A549 (cell line): ENCODE results near the gene CORO2B.

Experiments used
- CBX2 ChIP-seq: fragments of 200-600 bp; sonication (generic); IDR thresholded peaks from 2 replicates; pipeline ENCODE4 v1.6.1; 2016; ENCODE audit warnings: low read depth, mild to moderate bottlenecking, borderline replicate concordance
- KDM1A ChIP-seq: fragments of 200-600 bp; sonication (generic); IDR thresholded peaks from 2 replicates; pipeline ENCODE4 v1.6.1; 2016; ENCODE audit warnings: low read depth, mild to moderate bottlenecking
- KDM5A ChIP-seq: fragments of 200-600 bp; sonication (generic); IDR thresholded peaks from 2 replicates; pipeline ENCODE4 v1.6.1; 2016; ENCODE audit warnings: antibody characterized with exemption, mild to moderate bottlenecking
- MAZ ChIP-seq: fragments of 150-350 bp; IDR thresholded peaks from 2 replicates; pipeline ENCODE4 v1.6.1; 2014; ENCODE audit warnings: antibody characterized with exemption, low read depth, low read length, borderline replicate concordance
- NPAS2 ChIP-seq: fragments of 250-450 bp; sonication (Bioruptor Pico); IDR thresholded peaks from 2 replicates; pipeline ENCODE4 v1.8.0; 2022; ENCODE audit warnings: mild to moderate bottlenecking, moderate library complexity, borderline replicate concordance
- NR3C1 ChIP-seq: fragments of >200 bp; sonication (Bioruptor Twin); formaldehyde crosslinking; IDR thresholded peaks from 3 replicates; pipeline ENCODE4 v1.6.1; 2017
- POLR2A ChIP-seq: IDR thresholded peaks from 2 replicates; pipeline ENCODE4 v1.6.1; 2012; ENCODE audit warnings: mild to moderate bottlenecking, low read length
- RCOR1 ChIP-seq: fragments of 150-350 bp; IDR thresholded peaks from 2 replicates; pipeline ENCODE4 v1.6.1; 2014; ENCODE audit warnings: antibody characterized with exemption, low read length, low read depth
- RFX5 ChIP-seq: fragments of 450-650 bp; IDR thresholded peaks from 2 replicates; pipeline ENCODE4 v1.7.1; 2014; ENCODE audit warnings: antibody characterized with exemption, mild to moderate bottlenecking, moderate library complexity
- SREBF2 ChIP-seq: fragments of 450-650 bp; IDR thresholded peaks from 2 replicates; pipeline ENCODE4 v1.6.1; 2014; ENCODE audit warnings: mild to moderate bottlenecking, moderate library complexity
- TF ChIP-seq, protein P1 (sequence below): fragments of >200 bp; sonication (Bioruptor Twin); formaldehyde crosslinking; IDR thresholded peaks from 3 replicates; pipeline ENCODE4 v1.5.1; 2016
- TF ChIP-seq, protein P2 (sequence below): fragments of 150-350 bp; IDR thresholded peaks from 2 replicates; pipeline ENCODE4 v1.6.1; 2014; ENCODE audit warnings: low read depth, mild to moderate bottlenecking, low read length
- TF ChIP-seq, protein P3 (sequence below): fragments of 200-600 bp; sonication (generic); IDR thresholded peaks from 2 replicates; pipeline ENCODE4 v1.6.1; 2016; ENCODE audit warnings: antibody characterized with exemption, mild to moderate bottlenecking, moderate library complexity
- TF ChIP-seq, protein P4 (sequence below): IDR thresholded peaks from 2 replicates; pipeline ENCODE4 v1.6.1; 2012; ENCODE audit warnings: low read depth, borderline replicate concordance

DNA sequence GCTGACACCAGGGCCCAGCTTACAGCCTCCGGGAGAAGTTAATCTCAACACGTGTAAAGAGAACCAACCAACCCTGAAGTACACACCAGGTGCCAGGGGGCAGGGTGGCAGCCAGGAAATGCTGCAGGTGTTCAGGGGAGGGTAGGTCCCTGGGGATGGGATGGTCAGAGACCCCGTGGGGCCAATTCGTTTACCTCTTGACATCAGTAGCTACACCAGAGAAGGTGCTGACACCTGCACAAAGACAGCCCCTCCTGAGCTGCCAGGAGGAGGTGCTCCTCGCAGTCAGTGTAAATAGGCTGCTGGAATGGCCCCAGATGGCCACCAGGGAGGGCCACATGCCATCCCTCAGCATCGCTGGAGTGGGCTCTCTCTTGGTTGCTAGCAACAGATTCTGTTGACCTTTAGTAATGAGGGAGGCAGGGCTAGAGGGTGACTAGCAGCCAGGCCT is 52.8 kb downstream of the CORO2B start:
- TF ChIP-seq, protein P1, sequence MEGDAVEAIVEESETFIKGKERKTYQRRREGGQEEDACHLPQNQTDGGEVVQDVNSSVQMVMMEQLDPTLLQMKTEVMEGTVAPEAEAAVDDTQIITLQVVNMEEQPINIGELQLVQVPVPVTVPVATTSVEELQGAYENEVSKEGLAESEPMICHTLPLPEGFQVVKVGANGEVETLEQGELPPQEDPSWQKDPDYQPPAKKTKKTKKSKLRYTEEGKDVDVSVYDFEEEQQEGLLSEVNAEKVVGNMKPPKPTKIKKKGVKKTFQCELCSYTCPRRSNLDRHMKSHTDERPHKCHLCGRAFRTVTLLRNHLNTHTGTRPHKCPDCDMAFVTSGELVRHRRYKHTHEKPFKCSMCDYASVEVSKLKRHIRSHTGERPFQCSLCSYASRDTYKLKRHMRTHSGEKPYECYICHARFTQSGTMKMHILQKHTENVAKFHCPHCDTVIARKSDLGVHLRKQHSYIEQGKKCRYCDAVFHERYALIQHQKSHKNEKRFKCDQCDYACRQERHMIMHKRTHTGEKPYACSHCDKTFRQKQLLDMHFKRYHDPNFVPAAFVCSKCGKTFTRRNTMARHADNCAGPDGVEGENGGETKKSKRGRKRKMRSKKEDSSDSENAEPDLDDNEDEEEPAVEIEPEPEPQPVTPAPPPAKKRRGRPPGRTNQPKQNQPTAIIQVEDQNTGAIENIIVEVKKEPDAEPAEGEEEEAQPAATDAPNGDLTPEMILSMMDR = no peak
- no peak for TF ChIP-seq NR3C1
- TF ChIP-seq POLR2A = no peak
- no peak for TF ChIP-seq MAZ
- TF ChIP-seq CBX2 = no peak
- no peak for TF ChIP-seq SREBF2
- TF ChIP-seq KDM5A = no peak
- TF ChIP-seq, protein P2, sequence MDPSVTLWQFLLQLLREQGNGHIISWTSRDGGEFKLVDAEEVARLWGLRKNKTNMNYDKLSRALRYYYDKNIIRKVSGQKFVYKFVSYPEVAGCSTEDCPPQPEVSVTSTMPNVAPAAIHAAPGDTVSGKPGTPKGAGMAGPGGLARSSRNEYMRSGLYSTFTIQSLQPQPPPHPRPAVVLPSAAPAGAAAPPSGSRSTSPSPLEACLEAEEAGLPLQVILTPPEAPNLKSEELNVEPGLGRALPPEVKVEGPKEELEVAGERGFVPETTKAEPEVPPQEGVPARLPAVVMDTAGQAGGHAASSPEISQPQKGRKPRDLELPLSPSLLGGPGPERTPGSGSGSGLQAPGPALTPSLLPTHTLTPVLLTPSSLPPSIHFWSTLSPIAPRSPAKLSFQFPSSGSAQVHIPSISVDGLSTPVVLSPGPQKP = no peak
- TF ChIP-seq, protein P3, sequence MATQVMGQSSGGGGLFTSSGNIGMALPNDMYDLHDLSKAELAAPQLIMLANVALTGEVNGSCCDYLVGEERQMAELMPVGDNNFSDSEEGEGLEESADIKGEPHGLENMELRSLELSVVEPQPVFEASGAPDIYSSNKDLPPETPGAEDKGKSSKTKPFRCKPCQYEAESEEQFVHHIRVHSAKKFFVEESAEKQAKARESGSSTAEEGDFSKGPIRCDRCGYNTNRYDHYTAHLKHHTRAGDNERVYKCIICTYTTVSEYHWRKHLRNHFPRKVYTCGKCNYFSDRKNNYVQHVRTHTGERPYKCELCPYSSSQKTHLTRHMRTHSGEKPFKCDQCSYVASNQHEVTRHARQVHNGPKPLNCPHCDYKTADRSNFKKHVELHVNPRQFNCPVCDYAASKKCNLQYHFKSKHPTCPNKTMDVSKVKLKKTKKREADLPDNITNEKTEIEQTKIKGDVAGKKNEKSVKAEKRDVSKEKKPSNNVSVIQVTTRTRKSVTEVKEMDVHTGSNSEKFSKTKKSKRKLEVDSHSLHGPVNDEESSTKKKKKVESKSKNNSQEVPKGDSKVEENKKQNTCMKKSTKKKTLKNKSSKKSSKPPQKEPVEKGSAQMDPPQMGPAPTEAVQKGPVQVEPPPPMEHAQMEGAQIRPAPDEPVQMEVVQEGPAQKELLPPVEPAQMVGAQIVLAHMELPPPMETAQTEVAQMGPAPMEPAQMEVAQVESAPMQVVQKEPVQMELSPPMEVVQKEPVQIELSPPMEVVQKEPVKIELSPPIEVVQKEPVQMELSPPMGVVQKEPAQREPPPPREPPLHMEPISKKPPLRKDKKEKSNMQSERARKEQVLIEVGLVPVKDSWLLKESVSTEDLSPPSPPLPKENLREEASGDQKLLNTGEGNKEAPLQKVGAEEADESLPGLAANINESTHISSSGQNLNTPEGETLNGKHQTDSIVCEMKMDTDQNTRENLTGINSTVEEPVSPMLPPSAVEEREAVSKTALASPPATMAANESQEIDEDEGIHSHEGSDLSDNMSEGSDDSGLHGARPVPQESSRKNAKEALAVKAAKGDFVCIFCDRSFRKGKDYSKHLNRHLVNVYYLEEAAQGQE = no peak
- no peak for TF ChIP-seq KDM1A
- TF ChIP-seq, protein P4, sequence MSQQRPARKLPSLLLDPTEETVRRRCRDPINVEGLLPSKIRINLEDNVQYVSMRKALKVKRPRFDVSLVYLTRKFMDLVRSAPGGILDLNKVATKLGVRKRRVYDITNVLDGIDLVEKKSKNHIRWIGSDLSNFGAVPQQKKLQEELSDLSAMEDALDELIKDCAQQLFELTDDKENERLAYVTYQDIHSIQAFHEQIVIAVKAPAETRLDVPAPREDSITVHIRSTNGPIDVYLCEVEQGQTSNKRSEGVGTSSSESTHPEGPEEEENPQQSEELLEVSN = no peak
- no peak for TF ChIP-seq RCOR1
- TF ChIP-seq NPAS2 (CRISPR knock-in tag) = no peak
- no peak for TF ChIP-seq RFX5
